DMS53 (cell line): ENCODE results near the gene DYNC1LI1.
"Not testable (repeated sequence)": the region's sequence is repeated elsewhere in the genome, so short reads cannot be mapped to it uniquely, and the experiment has no call there.

Experiments used
- DNase-seq: peaks from one replicate; lab custom pipeline; 2025; lab: John Stamatoyannopoulos, UW

Gene DYNC1LI1

GRCh38 chr3:32583708-32584107, 13.1 kb upstream of the DYNC1LI1 start:
- DNase-seq, result no peak

GRCh38 chr3:32578669-32579068, 8.0 kb upstream of the DYNC1LI1 start:
- not testable (repeated sequence) for DNase-seq

- DNase-seq, result no peak
Observed at GRCh38 chr3:32577581-32578556, 7.2 kb upstream of the DYNC1LI1 start.

- DNase-seq, result no peak
Observed at GRCh38 chr3:32577174-32577573, 6.5 kb upstream of the DYNC1LI1 start.

GRCh38 chr3:32575451-32576113, 4.9 kb upstream of the DYNC1LI1 start:
- DNase-seq, result no peak

GRCh38 chr3:32571192-32571485, 481 bp upstream of the DYNC1LI1 start:
- DNase-seq, result peak; percentile 51

- DNase-seq, result peak; percentile 54
Observed at GRCh38 chr3:32569540-32570420, 878 bp downstream of the DYNC1LI1 start.

- no peak for DNase-seq
Observed at GRCh38 chr3:32568953-32569352, 1.7 kb downstream of the DYNC1LI1 start.

GRCh38 chr3:32564195-32564594, 6.5 kb downstream of the DYNC1LI1 start:
- DNase-seq, result no peak

- no peak for DNase-seq
Observed at GRCh38 chr3:32562640-32563039, 8.0 kb downstream of the DYNC1LI1 start.

GRCh38 chr3:32557640-32558352, 12.9 kb downstream of the DYNC1LI1 start:
- DNase-seq, result peak; percentile 22

- no peak for DNase-seq
Observed at GRCh38 chr3:32556332-32556731, 14.3 kb downstream of the DYNC1LI1 start.

GRCh38 chr3:32553973-32554372, 16.7 kb downstream of the DYNC1LI1 start:
- no peak for DNase-seq

- no peak for DNase-seq
Observed at GRCh38 chr3:32553459-32553858, 17.2 kb downstream of the DYNC1LI1 start.

GRCh38 chr3:32552013-32552412, 18.6 kb downstream of the DYNC1LI1 start:
- no peak for DNase-seq

GRCh38 chr3:32551496-32551895, 19.2 kb downstream of the DYNC1LI1 start:
- no peak for DNase-seq

- peak; percentile 28 for DNase-seq
Observed at GRCh38 chr3:32551087-32551486, 19.6 kb downstream of the DYNC1LI1 start.

- no peak for DNase-seq
Observed at GRCh38 chr3:32545305-32545704, 25.4 kb downstream of the DYNC1LI1 start.

GRCh38 chr3:32544894-32545293, 25.8 kb downstream of the DYNC1LI1 start:
- no peak for DNase-seq

- DNase-seq, result no peak
Observed at GRCh38 chr3:32542807-32543206, 27.9 kb downstream of the DYNC1LI1 start.

- DNase-seq, result no peak
Observed at GRCh38 chr3:32540899-32541298, 29.8 kb downstream of the DYNC1LI1 start.

GRCh38 chr3:32532434-32532833, 38.2 kb downstream of the DYNC1LI1 start:
- no peak for DNase-seq
